Activated effector memory CD4-positive, alpha-beta T cell treated with anti-CD3 and anti-CD28 coated beads, Interleukin-2, amount 50 U/mL, for 16 hours (primary cell): ENCODE data around the gene SCFD2.

Source experiments
- DNase-seq: peaks from one replicate; pipeline ENCODE4 v3.0.0-alpha.2; 2020

SCFD2 gene

DNA sequence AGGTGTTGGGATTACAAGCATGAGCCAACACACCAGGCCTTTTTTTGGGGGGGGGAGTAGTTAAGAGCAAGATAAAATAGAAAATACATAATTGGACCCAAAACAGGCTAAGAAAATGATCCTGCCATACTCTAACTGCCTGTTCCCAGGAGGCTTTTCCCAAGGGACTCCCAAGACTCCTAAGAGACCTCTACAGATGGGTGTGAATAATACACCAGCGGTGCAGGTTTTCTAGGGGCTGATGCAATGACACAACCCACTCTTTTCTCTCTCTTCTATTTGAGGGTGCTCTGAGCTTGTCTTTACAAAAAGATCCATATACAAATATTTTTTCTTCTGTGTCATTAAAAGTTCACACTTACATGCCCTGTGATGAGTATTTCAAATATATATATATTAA is 386.8 kb downstream of the SCFD2 start:
- DNase-seq, result no peak

GRCh38 chr4:52977252-52977651 is 388.6 kb downstream of the SCFD2 start:
- no peak for DNase-seq

DNA sequence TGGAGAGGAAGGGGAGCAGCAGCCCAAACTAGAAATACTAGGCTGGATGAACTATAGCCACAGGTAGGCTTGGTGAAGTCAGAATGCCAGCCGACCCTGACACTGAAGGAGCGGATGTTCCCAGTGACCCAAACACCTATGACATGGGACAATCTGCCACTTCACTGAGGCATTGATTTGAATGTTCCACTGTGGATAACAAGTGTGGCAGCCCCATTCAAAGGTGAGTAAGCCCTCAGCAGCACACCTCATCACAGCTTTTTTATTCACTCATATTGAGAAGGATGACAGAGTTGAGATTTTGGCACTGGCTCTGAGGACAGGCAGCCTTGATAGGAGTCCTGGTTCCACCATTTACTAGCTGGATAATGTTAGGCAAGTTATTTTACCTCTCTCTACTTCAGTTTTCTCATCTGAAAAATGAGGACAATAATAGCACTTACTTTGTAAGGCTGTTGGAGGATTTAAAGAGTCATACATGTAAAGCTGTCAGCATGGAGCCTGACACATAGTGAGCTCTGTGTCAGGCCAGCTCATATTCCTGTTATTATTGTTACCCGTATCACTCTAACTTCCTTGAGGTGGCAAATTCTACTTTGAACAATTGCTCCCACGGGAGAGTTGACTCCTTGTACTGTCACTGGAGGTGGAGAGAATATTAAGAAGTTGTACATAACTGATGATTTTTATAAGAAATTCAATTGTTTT is 389.2 kb downstream of the SCFD2 start:
- DNase-seq, result no peak

GRCh38 chr4:52968691-52969090 is 397.2 kb downstream of the SCFD2 start:
- DNase-seq, result no peak

DNA sequence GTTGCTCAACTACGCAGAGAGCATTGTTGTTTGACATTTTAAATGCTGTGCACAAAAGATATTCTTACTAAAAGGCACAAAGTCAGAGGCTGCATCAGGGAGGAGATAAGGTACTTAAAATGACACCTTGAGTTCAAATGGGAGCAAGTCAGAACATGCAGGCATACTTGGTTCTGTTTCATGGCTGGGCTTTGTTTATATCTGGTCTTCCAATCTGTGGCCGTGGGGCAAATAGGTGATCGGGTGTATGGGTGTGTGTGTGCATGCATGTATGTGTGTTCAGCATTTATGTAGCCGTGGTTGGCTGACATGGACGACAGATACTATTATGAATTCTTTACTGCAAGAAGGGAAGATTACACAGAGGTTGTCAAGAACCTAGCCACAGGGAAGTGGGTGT is 397.6 kb downstream of the SCFD2 start:
- DNase-seq, result no peak

DNA sequence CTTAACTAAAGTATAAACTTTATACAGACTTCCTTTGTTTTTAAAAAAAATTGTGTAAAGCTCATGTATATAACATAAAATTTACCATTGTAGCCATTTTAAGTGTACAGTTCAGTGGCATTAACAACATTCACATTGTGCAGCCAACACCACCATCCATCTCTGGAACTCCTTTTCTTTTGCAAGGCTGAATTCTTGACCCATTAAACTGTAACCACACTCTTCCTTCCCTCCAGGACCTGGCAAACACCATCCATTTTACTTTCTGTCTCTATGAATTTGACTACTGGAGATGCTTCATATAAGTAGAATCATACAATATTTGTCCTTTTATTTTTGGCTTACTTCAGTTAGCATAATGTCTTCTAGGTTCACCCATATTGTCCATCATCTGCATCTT is 399.1 kb downstream of the SCFD2 start:
- DNase-seq, result no peak

GRCh38 chr4:52966172-52966571 is 399.7 kb downstream of the SCFD2 start:
- DNase-seq, result no peak

- DNase-seq, result no peak
Observed at GRCh38 chr4:52964561-52965101, 401.2 kb downstream of the SCFD2 start.

- DNase-seq, result no peak
Observed at GRCh38 chr4:52964011-52964410, 401.9 kb downstream of the SCFD2 start.

GRCh38 chr4:52962721-52963120 is 403.1 kb downstream of the SCFD2 start:
- DNase-seq, result no peak

DNA sequence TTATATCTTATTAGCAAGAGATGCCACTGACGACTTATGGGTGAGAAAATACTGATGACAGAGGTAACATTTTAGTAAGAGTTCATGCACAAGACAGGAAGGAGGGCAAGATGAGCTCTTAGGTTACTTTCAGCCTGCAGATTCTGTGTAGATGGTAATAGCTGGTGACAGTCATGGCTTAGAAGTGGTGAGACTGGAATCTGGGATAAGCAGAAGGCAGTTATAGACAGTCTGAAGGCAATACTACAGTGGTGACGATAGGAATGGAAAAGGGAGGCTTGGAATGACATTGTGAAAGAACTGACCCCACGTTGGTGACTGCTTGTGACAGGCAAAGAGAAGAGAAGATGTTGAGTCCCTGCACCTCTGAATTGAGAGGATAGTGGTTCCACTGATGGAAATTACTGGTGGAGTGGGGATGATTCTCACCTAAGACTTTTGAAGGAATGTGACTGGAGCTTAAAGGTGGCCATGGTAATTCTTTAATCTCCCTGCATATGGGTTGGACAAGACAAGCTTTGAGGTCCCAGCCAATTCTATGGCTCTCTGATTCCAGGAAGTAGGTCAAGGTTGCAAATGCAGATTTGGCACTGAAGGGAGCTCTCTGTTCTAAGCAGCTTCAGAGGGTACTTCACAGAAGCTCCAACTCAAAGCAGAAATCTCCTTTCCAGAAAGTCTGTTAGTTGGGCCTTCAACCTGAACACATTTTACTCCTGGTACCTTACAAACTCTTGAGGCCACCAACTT is 404.0 kb downstream of the SCFD2 start:
- DNase-seq, result no peak

- no peak for DNase-seq
Observed at GRCh38 chr4:52959541-52959940, 406.3 kb downstream of the SCFD2 start.

- no peak for DNase-seq
Observed at GRCh38 chr4:52957835-52958631, 407.8 kb downstream of the SCFD2 start.

DNA sequence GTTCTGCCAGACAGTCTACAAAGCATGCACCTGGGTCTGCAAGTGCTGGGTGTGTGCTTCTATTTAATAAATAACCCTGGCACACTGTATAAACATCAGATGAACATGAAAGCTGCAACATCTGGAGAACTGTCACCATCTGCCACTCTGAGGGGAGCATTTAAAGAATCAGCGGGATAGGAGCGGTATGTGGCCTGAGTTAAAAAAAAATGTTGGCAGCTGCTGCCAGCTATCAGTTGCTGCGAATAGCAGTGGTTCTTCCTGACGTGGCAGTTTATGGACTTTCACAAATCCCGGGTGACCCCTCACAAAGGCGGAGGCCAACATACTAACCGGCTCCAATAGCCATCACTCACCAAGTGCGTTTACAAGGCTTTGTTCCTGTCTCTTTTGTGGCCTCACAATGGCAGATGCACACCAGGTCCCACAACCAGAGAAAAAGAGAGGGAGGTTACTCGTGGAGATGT is 408.6 kb downstream of the SCFD2 start:
- no peak for DNase-seq

DNA sequence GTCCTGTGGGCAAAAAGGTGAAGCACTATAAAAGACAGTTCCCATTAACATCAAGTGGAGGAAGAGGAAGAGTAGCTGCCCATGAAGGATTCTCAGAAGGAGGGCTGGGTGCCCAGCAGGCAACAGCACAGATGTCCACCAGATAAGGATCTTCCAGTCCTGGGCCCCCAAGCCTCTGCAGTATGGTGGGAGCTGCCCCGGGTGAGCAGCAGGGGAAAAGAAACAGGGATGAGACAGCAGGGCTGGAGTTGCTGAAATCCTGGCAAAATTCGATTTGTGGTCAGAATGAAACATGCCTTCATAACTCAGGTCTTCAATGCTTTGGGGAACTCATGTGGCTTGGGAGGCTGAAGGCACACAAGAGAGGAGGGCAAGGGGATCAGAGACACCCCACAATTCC is 409.2 kb downstream of the SCFD2 start:
- no peak for DNase-seq

DNA sequence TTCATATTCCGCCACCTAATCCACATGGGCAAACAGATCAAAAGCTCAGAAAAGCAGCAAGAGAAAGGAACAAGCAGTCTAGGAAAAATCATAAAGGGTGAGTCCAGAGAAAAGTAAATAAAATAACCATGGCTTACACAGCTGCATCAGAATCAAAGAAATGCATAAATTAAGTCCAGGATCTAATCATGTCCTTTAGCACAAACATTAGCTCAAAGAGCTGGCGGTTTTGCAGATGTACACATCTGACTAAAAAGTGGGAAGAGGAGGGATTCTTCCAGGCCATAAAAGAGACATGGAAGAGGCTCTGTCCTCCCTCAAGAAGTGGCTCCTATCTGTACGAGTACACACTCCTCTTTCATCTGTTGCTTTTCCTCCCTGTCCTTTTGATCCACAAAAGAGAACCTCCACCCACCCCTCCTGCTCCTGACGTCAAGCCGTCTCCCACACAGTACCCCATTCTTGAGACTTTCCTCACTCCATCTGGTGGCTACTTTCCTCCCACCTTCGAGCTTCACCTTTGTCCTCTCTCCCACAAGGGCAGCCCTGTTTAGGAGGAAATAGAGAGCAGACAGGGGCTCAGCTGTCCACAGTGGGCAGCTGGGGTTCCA is 411.2 kb downstream of the SCFD2 start:
- DNase-seq, result no peak

DNA sequence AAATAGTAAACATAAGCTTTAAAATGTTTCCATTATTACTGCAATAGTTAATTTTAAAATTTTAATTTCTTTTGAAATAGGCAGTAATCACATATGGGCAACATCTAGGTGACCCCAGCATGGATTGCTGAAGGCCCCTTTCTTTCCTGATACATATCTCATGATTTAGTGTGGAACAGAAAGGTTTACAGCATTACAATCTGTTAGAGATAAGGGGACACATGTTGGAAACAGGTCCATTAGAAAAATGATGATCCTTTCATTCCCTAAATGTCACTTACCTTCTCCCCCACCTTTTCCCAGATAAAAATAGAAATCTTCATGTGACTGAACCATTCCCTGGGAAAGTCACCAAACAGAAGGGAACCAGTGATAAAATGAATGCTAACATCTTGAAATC is 413.3 kb downstream of the SCFD2 start:
- no peak for DNase-seq

- no peak for DNase-seq
Observed at GRCh38 chr4:52951016-52951415, 414.8 kb downstream of the SCFD2 start.

DNA sequence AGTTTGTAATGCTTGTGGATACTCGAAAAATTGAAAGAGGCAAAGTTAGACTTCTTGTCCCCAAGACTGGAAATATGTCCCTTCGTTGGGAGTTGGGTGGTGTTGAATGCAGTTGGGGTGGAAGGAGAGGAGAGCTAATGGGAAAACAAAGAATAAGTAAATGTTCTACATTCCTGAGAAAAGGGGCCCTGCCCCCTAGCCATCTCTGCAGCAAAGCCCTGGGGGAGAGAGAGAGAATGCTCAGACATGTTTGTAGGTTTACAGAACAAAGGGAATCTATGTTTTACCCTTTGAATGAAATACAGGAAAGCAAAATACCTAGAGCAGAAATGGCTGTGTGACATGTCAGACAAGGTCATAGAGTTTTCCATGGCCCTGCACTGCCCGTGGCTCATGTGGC is 415.6 kb downstream of the SCFD2 start:
- no peak for DNase-seq

DNA sequence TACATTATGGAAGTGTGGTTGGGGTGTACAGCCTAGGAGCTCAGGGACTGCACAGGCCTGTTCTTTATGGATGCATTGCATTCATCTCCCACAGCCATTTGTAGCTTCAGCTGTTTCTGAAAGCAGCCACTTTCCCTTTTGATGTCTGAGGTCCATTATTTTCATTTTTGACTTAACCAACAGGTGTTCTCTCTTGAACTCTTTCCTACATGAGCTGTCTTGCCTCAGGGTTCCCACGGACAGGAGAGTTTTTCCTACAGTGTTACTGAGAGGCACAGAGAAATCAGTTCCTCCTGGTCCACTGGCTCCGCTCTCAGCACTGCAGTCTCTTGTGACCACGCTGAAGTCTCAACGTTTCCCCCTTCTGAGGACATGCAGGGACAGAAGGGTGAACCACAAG is 416.5 kb downstream of the SCFD2 start:
- DNase-seq, result no peak

DNA sequence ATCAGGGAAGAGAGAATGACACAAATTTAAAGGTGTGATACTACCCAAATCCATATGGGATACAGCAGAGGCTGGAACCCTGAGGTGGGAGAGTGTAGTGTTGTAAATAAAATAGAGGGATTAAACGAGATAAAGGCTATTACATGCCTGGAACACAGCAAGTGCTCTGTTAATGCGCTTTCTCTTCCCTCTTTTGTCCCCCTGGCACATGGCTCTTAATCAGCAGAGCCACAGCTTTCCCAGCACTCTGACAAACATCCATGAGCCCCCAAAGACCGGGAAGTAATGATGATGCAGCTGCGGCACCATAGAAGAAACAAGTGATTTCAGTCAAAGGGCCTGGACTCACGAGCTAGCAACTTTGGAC is 417.8 kb downstream of the SCFD2 start:
- DNase-seq, result no peak

DNA sequence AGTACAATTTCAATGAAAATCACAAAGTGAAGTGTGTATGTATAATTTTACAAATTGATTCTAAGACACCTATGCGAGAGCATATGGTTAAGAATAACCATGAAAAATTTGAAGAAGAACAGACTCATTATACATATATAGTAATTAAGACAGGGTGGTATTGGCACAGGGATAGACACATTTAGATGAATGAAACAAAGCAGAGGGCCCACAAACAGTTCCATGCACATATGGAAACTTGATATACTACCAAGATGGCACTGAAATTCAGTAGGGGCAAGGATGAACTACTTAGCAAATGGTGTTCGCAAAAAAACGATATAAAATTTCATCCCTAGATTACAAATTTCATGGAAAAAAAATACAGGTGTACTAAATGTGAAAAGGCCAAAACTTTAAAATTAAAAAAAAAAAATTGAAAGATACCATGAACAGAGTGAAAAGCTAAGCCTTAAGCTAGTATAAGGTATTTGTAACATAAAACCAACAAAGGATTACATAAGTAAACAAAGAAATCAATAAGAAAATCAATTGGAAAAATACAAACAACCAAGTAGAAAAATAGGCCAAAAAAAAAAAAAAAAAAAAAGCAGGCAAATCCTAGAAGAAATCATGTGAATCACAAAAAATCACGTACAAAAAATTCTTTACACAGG is 418.3 kb downstream of the SCFD2 start:
- DNase-seq, result no peak

- DNase-seq, result no peak
Observed at GRCh38 chr4:52946855-52947254, 419.0 kb downstream of the SCFD2 start.
